ENCODE data around the gene ZC3H12D.

- no peak for TF ChIP-seq CTCF (conservative IDR thresholded peaks at IDR 0.05)
- TF ChIP-seq ZFX (IDR thresholded peaks at IDR 0.05), result no peak
Observed at GRCh38 chr6:149441740-149442139, 43.1 kb downstream of the ZC3H12D start.

Data from C4-2B (cell line).